Progenitor cell of endocrine pancreas (in vitro differentiated cells): ENCODE results near the gene TP53I11. TPM values are rescaled to one million over a fixed set of nuclear protein-coding genes. Genes with fewer than 3 reads are reported as not detected.

ENCODE experiments used
- DNase-seq: peaks from one replicate; pipeline ENCODE4 v3.0.0; 2021; ENCODE audit warnings: low spot score; ENCODE audit not compliant: unreplicated experiment
- H3K27ac Mint-ChIP-seq: 2 replicates; pipeline ENCODE4 v1.8.0; 2021; ENCODE audit warnings: mild to moderate bottlenecking, moderate library complexity, mixed read lengths
- H3K27me3 Mint-ChIP-seq: 2 replicates; pipeline ENCODE4 v1.8.0; 2021; ENCODE audit warnings: mixed read lengths
- H3K36me3 Mint-ChIP-seq: 2 replicates; pipeline ENCODE4 v1.8.0; 2022; ENCODE audit warnings: mixed read lengths; ENCODE audit not compliant: insufficient read depth
- H3K4me1 Mint-ChIP-seq: 2 replicates; pipeline ENCODE4 v1.8.0; 2021; ENCODE audit warnings: low read depth, mixed read lengths
- H3K4me3 Mint-ChIP-seq: 2 replicates; pipeline ENCODE4 v1.8.0; 2021; ENCODE audit warnings: low read depth, mild to moderate bottlenecking, moderate library complexity, mixed read lengths
- H3K9me3 Mint-ChIP-seq: 2 replicates; pipeline ENCODE4 v1.8.0; 2021; ENCODE audit warnings: low read depth, mixed read lengths
- total RNA-seq: library from RNA; stranded (reverse); gene quantifications from 2 replicates; pipeline ENCODE4 v1.2.1, GENCODE V29; 2021
- TF ChIP-seq, protein P1 (sequence below): fragments of 200-600 bp; sonication (generic); IDR thresholded peaks from one replicate; pipeline ENCODE4 v1.5.0; 2021; ENCODE audit warnings: antibody characterized with exemption, mild to moderate bottlenecking; ENCODE audit not compliant: unreplicated experiment

Gene TP53I11
- total RNA-seq, 1 donor from 2014 or later = 82.8 TPM

GRCh38 chr11:44906649-44907048, 44.0 kb downstream of the TP53I11 start:
- no peaks in the 10 kb centered on the region for H3K27me3 Mint-ChIP-seq
- no peak overlapping the region for H3K27ac Mint-ChIP-seq
- H3K4me3 Mint-ChIP-seq = no peak overlapping the region
- no peak for DNase-seq
- TF ChIP-seq, protein P1, sequence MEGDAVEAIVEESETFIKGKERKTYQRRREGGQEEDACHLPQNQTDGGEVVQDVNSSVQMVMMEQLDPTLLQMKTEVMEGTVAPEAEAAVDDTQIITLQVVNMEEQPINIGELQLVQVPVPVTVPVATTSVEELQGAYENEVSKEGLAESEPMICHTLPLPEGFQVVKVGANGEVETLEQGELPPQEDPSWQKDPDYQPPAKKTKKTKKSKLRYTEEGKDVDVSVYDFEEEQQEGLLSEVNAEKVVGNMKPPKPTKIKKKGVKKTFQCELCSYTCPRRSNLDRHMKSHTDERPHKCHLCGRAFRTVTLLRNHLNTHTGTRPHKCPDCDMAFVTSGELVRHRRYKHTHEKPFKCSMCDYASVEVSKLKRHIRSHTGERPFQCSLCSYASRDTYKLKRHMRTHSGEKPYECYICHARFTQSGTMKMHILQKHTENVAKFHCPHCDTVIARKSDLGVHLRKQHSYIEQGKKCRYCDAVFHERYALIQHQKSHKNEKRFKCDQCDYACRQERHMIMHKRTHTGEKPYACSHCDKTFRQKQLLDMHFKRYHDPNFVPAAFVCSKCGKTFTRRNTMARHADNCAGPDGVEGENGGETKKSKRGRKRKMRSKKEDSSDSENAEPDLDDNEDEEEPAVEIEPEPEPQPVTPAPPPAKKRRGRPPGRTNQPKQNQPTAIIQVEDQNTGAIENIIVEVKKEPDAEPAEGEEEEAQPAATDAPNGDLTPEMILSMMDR = no peak
- no peaks in the 10 kb centered on the region for H3K9me3 Mint-ChIP-seq
- no peaks in the 10 kb centered on the region for H3K36me3 Mint-ChIP-seq
- H3K4me1 Mint-ChIP-seq = no peaks in the 10 kb centered on the region

GRCh38 chr11:44905131-44905866, 45.4 kb downstream of the TP53I11 start:
- Mint-ChIP-seq H3K27ac (no peak overlapping the region), H3K4me3 (no peak overlapping the region), H3K27me3 (no peaks in the 10 kb centered on the region), H3K9me3 (no peaks in the 10 kb centered on the region), H3K36me3 (no peaks in the 10 kb centered on the region), H3K4me1 (no peaks in the 10 kb centered on the region)
- TF ChIP-seq, protein P1 = no peak
- no peak for DNase-seq

GRCh38 chr11:44904261-44905020, 46.2 kb downstream of the TP53I11 start:
- no peak overlapping the region for H3K4me3 Mint-ChIP-seq
- no peaks in the 10 kb centered on the region for H3K36me3 Mint-ChIP-seq
- no peaks in the 10 kb centered on the region for H3K27me3 Mint-ChIP-seq
- no peak overlapping the region for H3K27ac Mint-ChIP-seq
- TF ChIP-seq, protein P1 = no peak
- no peak for DNase-seq
- H3K4me1 Mint-ChIP-seq = no peaks in the 10 kb centered on the region
- no peaks in the 10 kb centered on the region for H3K9me3 Mint-ChIP-seq

DNA sequence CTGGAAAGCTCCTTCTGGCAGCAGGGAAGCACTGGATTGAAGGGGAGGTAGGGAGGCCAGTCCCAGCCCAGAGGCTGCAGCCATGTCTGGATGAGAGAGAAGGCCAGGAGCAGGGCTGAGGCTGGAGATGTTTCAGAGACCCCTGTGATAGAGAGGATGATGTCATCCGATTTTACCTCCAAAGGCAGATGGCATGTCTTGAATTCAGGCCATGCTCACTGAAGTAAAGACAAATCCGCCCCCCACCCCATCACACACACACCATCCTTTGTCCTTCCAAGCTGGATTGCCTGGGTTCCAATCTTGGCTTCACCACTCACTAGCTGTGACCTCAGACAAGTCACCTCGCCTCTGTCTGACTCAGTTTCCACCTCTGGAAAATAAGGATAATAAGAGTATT, 47.2 kb downstream of the TP53I11 start:
- Mint-ChIP-seq H3K4me3 (no peak overlapping the region), H3K27me3 (no peaks in the 10 kb centered on the region)

DNA sequence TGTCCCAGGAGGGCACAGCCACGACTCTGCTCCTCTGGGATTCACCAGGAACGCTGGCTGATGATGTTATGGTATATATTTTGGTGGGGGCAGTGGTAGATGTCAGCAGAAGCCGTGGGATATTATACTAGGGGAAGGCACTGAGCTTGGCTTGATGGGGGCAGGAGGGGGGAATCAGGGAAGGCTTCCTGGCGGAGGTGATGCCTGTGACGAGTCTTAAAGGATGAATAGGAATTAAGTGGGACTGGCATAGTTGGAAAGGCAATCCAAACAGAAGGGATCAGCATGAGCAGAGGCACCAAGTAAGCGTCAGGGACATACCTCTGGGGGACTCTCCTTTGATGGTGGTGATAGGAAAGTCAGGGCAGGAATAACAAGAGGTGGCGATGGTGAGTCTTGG, 47.6 kb downstream of the TP53I11 start:
- Mint-ChIP-seq H3K9me3 (no peaks in the 10 kb centered on the region), H3K4me3 (no peak overlapping the region), H3K27me3 (no peaks in the 10 kb centered on the region), H3K4me1 (no peaks in the 10 kb centered on the region), H3K27ac (no peak overlapping the region), H3K36me3 (peaks cover 4% of the 10 kb centered on the region)
- TF ChIP-seq, protein P1 = no peak
- no peak for DNase-seq

More for the DNA sequence above, 47.2 kb downstream of the TP53I11 start:
- TF ChIP-seq, protein P1 = no peak
- H3K27ac Mint-ChIP-seq = no peak overlapping the region
- H3K36me3 Mint-ChIP-seq = peaks cover 4% of the 10 kb centered on the region
- no peaks in the 10 kb centered on the region for H3K9me3 Mint-ChIP-seq
- no peaks in the 10 kb centered on the region for H3K4me1 Mint-ChIP-seq
- DNase-seq = no peak
